ENCODE data around the gene AEN.

GRCh38 chr15:88624971-88625490 is 3.9 kb downstream of the AEN start:
- no peak for TF ChIP-seq POLR2A (IDR thresholded peaks at IDR 0.05; ENCODE audit: low read depth, low read length)
- TF ChIP-seq MAX (IDR thresholded peaks at IDR 0.05; ENCODE audit: insufficient read depth, insufficient read length) = no peak
- TF ChIP-seq CTCF (IDR thresholded peaks at IDR 0.05; ENCODE audit: extremely low read depth in 1 of 2, insufficient read depth in 1 of 2, low read depth in 1 of 2, low read length in 2 of 2) = no peak
- TF ChIP-seq POLR2AphosphoS5 (IDR thresholded peaks at IDR 0.05; ENCODE audit: insufficient read depth, low read depth, low read length) = no peak
- no peak for TF ChIP-seq EZH2 (IDR thresholded peaks at IDR 0.05; ENCODE audit: borderline replicate concordance, low read depth, low read length, severe bottlenecking)
- no peak for TF ChIP-seq FOS (IDR thresholded peaks at IDR 0.05; ENCODE audit: borderline replicate concordance, insufficient read depth, low read length)
- TF ChIP-seq GATA2 (IDR thresholded peaks at IDR 0.05; ENCODE audit: insufficient read depth, insufficient read length, low read depth, low read length) = no peak
- no peak for TF ChIP-seq JUN (IDR thresholded peaks at IDR 0.05; ENCODE audit: borderline replicate concordance, insufficient read depth, insufficient read length, low read depth)
- no peak for TF ChIP-seq MYC (IDR thresholded peaks at IDR 0.05; ENCODE audit: low read depth, low read length)
